Stimulated activated CD4-positive, alpha-beta T cell treated with anti-CD3 and anti-CD28 coated beads, TNF-alpha, amount 100 ng/mL, for 48 hours (primary cell): ENCODE data around the gene CHRNA9.

Experiments
- DNase-seq, 3 donors: peaks; one replicate each; pipeline ENCODE4 v3.0.0-alpha.2; 2020; ENCODE audit warnings: low read depth in 3 of 3

The CHRNA9 gene

GRCh38 chr4:40337051-40337450 lies 1.9 kb downstream of the CHRNA9 start:
- no peak for DNase-seq

- no peak for DNase-seq
These were observed 2.4 kb downstream of the CHRNA9 start for GRCh38 chr4:40337523-40337922.

- DNase-seq: no peak
These were observed 4.9 kb downstream of the CHRNA9 start for GRCh38 chr4:40340030-40340429.

GRCh38 chr4:40347472-40347871 lies 12.3 kb downstream of the CHRNA9 start:
- DNase-seq: no peak

GRCh38 chr4:40348000-40348399 lies 12.9 kb downstream of the CHRNA9 start:
- DNase-seq: no peak

GRCh38 chr4:40349561-40350198 lies 14.5 kb downstream of the CHRNA9 start:
- DNase-seq: no peak

GRCh38 chr4:40350627-40351227 lies 15.6 kb downstream of the CHRNA9 start:
- no peak for DNase-seq

- no peak for DNase-seq
These were observed 19.0 kb downstream of the CHRNA9 start for GRCh38 chr4:40354158-40354557.

- no peak for DNase-seq
These were observed 20.0 kb downstream of the CHRNA9 start for GRCh38 chr4:40355131-40355530.

GRCh38 chr4:40357738-40358137 lies 22.6 kb downstream of the CHRNA9 start:
- DNase-seq: no peak

- no peak for DNase-seq
These were observed 26.2 kb downstream of the CHRNA9 start for GRCh38 chr4:40361338-40361737.

GRCh38 chr4:40363382-40363920 lies 28.3 kb downstream of the CHRNA9 start:
- no peak for DNase-seq

GRCh38 chr4:40363945-40364344 lies 28.8 kb downstream of the CHRNA9 start:
- no peak for DNase-seq

GRCh38 chr4:40365766-40366165 lies 30.6 kb downstream of the CHRNA9 start:
- DNase-seq: no peak

GRCh38 chr4:40367451-40367850 lies 32.3 kb downstream of the CHRNA9 start:
- DNase-seq: no peak

GRCh38 chr4:40369437-40370274 lies 34.5 kb downstream of the CHRNA9 start:
- DNase-seq: no peak

GRCh38 chr4:40372651-40373050 lies 37.5 kb downstream of the CHRNA9 start:
- DNase-seq: no peak

- no peak for DNase-seq
These were observed 38.5 kb downstream of the CHRNA9 start for GRCh38 chr4:40373636-40374035.

- DNase-seq: no peak
These were observed 40.0 kb downstream of the CHRNA9 start for GRCh38 chr4:40375095-40375494.

- no peak for DNase-seq
These were observed 40.5 kb downstream of the CHRNA9 start for GRCh38 chr4:40375620-40376019.

- DNase-seq: no peak
These were observed 42.6 kb downstream of the CHRNA9 start for GRCh38 chr4:40377512-40378365.

GRCh38 chr4:40378619-40379018 lies 43.5 kb downstream of the CHRNA9 start:
- DNase-seq: no peak
